GM23338 (cell line): ENCODE data around the gene MAP4K5. TPM values are rescaled to one million over a fixed set of nuclear protein-coding genes. Genes with fewer than 3 reads are reported as not detected.

Experiments
- polyA plus RNA-seq: library from polyadenylated mRNA; unstranded; fragments of >200 nt; fragmentation: Nextera tagmentation; extraction: Ambion mirVana; gene quantifications from 2 replicates; pipeline ENCODE4 v1.2.1, GENCODE V29; 2016
- small RNA-seq: library from RNA; depleted of rRNA; stranded (forward); fragments of <200 nt; gene quantifications from one replicate; pipeline ENCODE3, GENCODE V24; 2014; ENCODE audit warnings: low replicate concordance
- total RNA-seq: library from RNA; depleted of rRNA; stranded (reverse); fragments of >200 nt; shearing (Covaris generic); gene quantifications from 2 replicates; pipeline ENCODE4 v1.2.3, GENCODE V29; 2014; rRNA removed

The MAP4K5 gene
- total and polyA plus RNA-seq, 2 experiments from 2014 or later: 71.4 to 74.6 TPM

Small RNA genes within 50 kb of the gene (small RNA-seq; reads per million reads assigned to genes)
- gene RF00019 (not detected), gene SNRPGP1 (not detected)

Other genes starting within 250 kb of the MAP4K5 start
- 22.0 and 28.5 TPM in 2 replicates for gene L2HGDH, start 220.3 kb downstream of the MAP4K5 start, total RNA-seq
- 12.3 and 13.5 TPM in 2 replicates for gene L2HGDH, start 220.3 kb downstream of the MAP4K5 start, polyA plus RNA-seq
- gene DMAC2L, start 220.2 kb downstream of the MAP4K5 start, total RNA-seq: 9.5 and 22.5 TPM in 2 replicates
- gene DMAC2L, start 220.2 kb downstream of the MAP4K5 start, polyA plus RNA-seq: 30.8 and 33.8 TPM in 2 replicates
- gene CDKL1, start 135.7 kb downstream of the MAP4K5 start, total RNA-seq: 0.19 and 0.52 TPM in 2 replicates
- 0.52 and 0.56 TPM in 2 replicates for gene CDKL1, start 135.7 kb downstream of the MAP4K5 start, polyA plus RNA-seq
- 5.9 and 7.0 TPM in 2 replicates for gene ATL1, start 27.6 kb upstream of the MAP4K5 start, total RNA-seq
- gene ATL1, start 27.6 kb upstream of the MAP4K5 start, polyA plus RNA-seq: 3.5 and 5.0 TPM in 2 replicates
- 82.2 and 82.8 TPM in 2 replicates for gene SAV1, start 135.7 kb upstream of the MAP4K5 start, total RNA-seq
- gene SAV1, start 135.7 kb upstream of the MAP4K5 start, polyA plus RNA-seq: 72.7 and 74.2 TPM in 2 replicates